ENCODE results near the gene ZNF329.
"Not testable (repeated sequence)": the region's sequence is repeated elsewhere in the genome, so short reads cannot be mapped to it uniquely, and the experiment has no call there.

The ZNF329 gene

GRCh38 chr19:58154287-58154678 is 3.7 kb upstream of the ZNF329 start:
- Mint-ChIP-seq H3K9me3 (peaks cover 49% of the 10 kb centered on the region), H3K36me3 (ENCODE audit: low read depth) (peaks cover 25% of the 10 kb centered on the region), H3K27ac (peak overlapping the region; percentile 65), H3K4me1 (ENCODE audit: low read depth) (peaks cover 16% of the 10 kb centered on the region), H3K27me3 (peaks cover 12% of the 10 kb centered on the region), H3K4me3 (peak overlapping the region; percentile 76)
- intact Hi-C loops (cut with micrococcal nuclease) = loop anchor here (10.0 kb wide), 2 partner anchors 149 to 689 kb away; partner anchors contain the start of gene ZNF606

GRCh38 chr19:58153386-58153785 is 2.8 kb upstream of the ZNF329 start:
- peaks cover 18% of the 10 kb centered on the region for H3K4me1 Mint-ChIP-seq (ENCODE audit: low read depth)
- H3K36me3 Mint-ChIP-seq (ENCODE audit: low read depth) = peaks cover 27% of the 10 kb centered on the region
- intact Hi-C loops (cut with micrococcal nuclease) = loop anchor here (10.0 kb wide), 2 partner anchors 149 to 689 kb away; partner anchors contain the start of gene ZNF606
- peaks cover 12% of the 10 kb centered on the region for H3K27me3 Mint-ChIP-seq
- H3K27ac Mint-ChIP-seq = no peak overlapping the region
- no peak overlapping the region for H3K4me3 Mint-ChIP-seq
- H3K9me3 Mint-ChIP-seq = peaks cover 50% of the 10 kb centered on the region

- H3K27ac Mint-ChIP-seq; H3K27me3 Mint-ChIP-seq; H3K4me3 Mint-ChIP-seq; intact Hi-C loops (cut with micrococcal nuclease): not testable (repeated sequence)
- Mint-ChIP-seq H3K4me1 (ENCODE audit: low read depth) (peaks cover 13% of the 10 kb centered on the region), H3K36me3 (ENCODE audit: low read depth) (peaks cover 43% of the 10 kb centered on the region), H3K9me3 (peaks cover 51% of the 10 kb centered on the region)
Observed at GRCh38 chr19:58147475-58147874, 3.1 kb downstream of the ZNF329 start.

- Mint-ChIP-seq H3K9me3 (peaks cover 52% of the 10 kb centered on the region), H3K27me3 (peaks cover 6% of the 10 kb centered on the region), H3K36me3 (ENCODE audit: low read depth) (peaks cover 59% of the 10 kb centered on the region), H3K27ac (no peak overlapping the region), H3K4me1 (ENCODE audit: low read depth) (peaks cover 13% of the 10 kb centered on the region), H3K4me3 (no peak overlapping the region)
- intact Hi-C loops (cut with micrococcal nuclease) = no loop called here
Observed at GRCh38 chr19:58145849-58146248, 4.7 kb downstream of the ZNF329 start.

- Mint-ChIP-seq H3K36me3 (ENCODE audit: low read depth) (peaks cover 100% of the 10 kb centered on the region), H3K27me3 (no peaks in the 10 kb centered on the region), H3K4me1 (ENCODE audit: low read depth) (no peaks in the 10 kb centered on the region), H3K27ac (no peak overlapping the region), H3K4me3 (no peak overlapping the region), H3K9me3 (peaks cover 100% of the 10 kb centered on the region)
- intact Hi-C loops (cut with micrococcal nuclease) = no loop called here
Observed at GRCh38 chr19:58134244-58134643, 16.3 kb downstream of the ZNF329 start.

- Mint-ChIP-seq H3K36me3 (ENCODE audit: low read depth) (peaks cover 76% of the 10 kb centered on the region), H3K27me3 (no peaks in the 10 kb centered on the region), H3K9me3 (peaks cover 99% of the 10 kb centered on the region), H3K27ac (no peak overlapping the region), H3K4me1 (ENCODE audit: low read depth) (no peaks in the 10 kb centered on the region), H3K4me3 (no peak overlapping the region)
- intact Hi-C loops (cut with micrococcal nuclease) = no loop called here
Observed at GRCh38 chr19:58129284-58129683, 21.3 kb downstream of the ZNF329 start.

GRCh38 chr19:58128041-58128685 is 22.4 kb downstream of the ZNF329 start:
- no peaks in the 10 kb centered on the region for H3K4me1 Mint-ChIP-seq (ENCODE audit: low read depth)
- peaks cover 99% of the 10 kb centered on the region for H3K9me3 Mint-ChIP-seq
- no peak overlapping the region for H3K4me3 Mint-ChIP-seq
- intact Hi-C loops (cut with micrococcal nuclease) = no loop called here
- H3K36me3 Mint-ChIP-seq (ENCODE audit: low read depth) = peaks cover 64% of the 10 kb centered on the region
- no peaks in the 10 kb centered on the region for H3K27me3 Mint-ChIP-seq
- no peak overlapping the region for H3K27ac Mint-ChIP-seq

- H3K27me3 Mint-ChIP-seq = no peaks in the 10 kb centered on the region
- no peak overlapping the region for H3K4me3 Mint-ChIP-seq
- no peaks in the 10 kb centered on the region for H3K4me1 Mint-ChIP-seq (ENCODE audit: low read depth)
- peaks cover 89% of the 10 kb centered on the region for H3K9me3 Mint-ChIP-seq
- intact Hi-C loops (cut with micrococcal nuclease) = no loop called here
- peaks cover 16% of the 10 kb centered on the region for H3K36me3 Mint-ChIP-seq (ENCODE audit: low read depth)
- H3K27ac Mint-ChIP-seq = no peak overlapping the region
Observed at GRCh38 chr19:58123354-58123753, 27.2 kb downstream of the ZNF329 start.

- intact Hi-C loops (cut with micrococcal nuclease) = no loop called here
- Mint-ChIP-seq H3K4me1 (ENCODE audit: low read depth) (no peaks in the 10 kb centered on the region), H3K4me3 (no peak overlapping the region), H3K36me3 (ENCODE audit: low read depth) (peaks cover 12% of the 10 kb centered on the region), H3K27me3 (peaks cover 9% of the 10 kb centered on the region), H3K27ac (no peak overlapping the region), H3K9me3 (peaks cover 78% of the 10 kb centered on the region)
Observed at GRCh38 chr19:58118979-58119733, 31.4 kb downstream of the ZNF329 start.

- no peak overlapping the region for H3K4me3 Mint-ChIP-seq
- peaks cover 9% of the 10 kb centered on the region for H3K27me3 Mint-ChIP-seq
- peaks cover 12% of the 10 kb centered on the region for H3K36me3 Mint-ChIP-seq (ENCODE audit: low read depth)
- H3K27ac Mint-ChIP-seq = no peak overlapping the region
- H3K4me1 Mint-ChIP-seq (ENCODE audit: low read depth) = no peaks in the 10 kb centered on the region
- intact Hi-C loops (cut with micrococcal nuclease) = no loop called here
- peaks cover 76% of the 10 kb centered on the region for H3K9me3 Mint-ChIP-seq
Observed at GRCh38 chr19:58117841-58118575, 32.6 kb downstream of the ZNF329 start.

GRCh38 chr19:58108546-58108817 is 42.1 kb downstream of the ZNF329 start:
- Mint-ChIP-seq H3K9me3 (peaks cover 96% of the 10 kb centered on the region), H3K36me3 (ENCODE audit: low read depth) (no peaks in the 10 kb centered on the region), H3K27ac (no peak overlapping the region), H3K4me1 (ENCODE audit: low read depth) (no peaks in the 10 kb centered on the region), H3K27me3 (no peaks in the 10 kb centered on the region), H3K4me3 (no peak overlapping the region)
- intact Hi-C loops (cut with micrococcal nuclease) = no loop called here

- H3K27me3 Mint-ChIP-seq = no peaks in the 10 kb centered on the region
- intact Hi-C loops (cut with micrococcal nuclease) = no loop called here
- H3K27ac Mint-ChIP-seq = no peak overlapping the region
- H3K9me3 Mint-ChIP-seq = peaks cover 96% of the 10 kb centered on the region
- H3K36me3 Mint-ChIP-seq (ENCODE audit: low read depth) = no peaks in the 10 kb centered on the region
- no peak overlapping the region for H3K4me3 Mint-ChIP-seq
- no peaks in the 10 kb centered on the region for H3K4me1 Mint-ChIP-seq (ENCODE audit: low read depth)
Observed at GRCh38 chr19:58107778-58108545, 42.6 kb downstream of the ZNF329 start.

- H3K9me3 Mint-ChIP-seq = peaks cover 80% of the 10 kb centered on the region
- intact Hi-C loops (cut with micrococcal nuclease) = loop anchor here (5.0 kb wide), 1 partner anchor 96 kb away; the partner anchor contains the start of gene ZNF606
- H3K4me3 Mint-ChIP-seq = peak overlapping the region; percentile 85
- H3K27me3 Mint-ChIP-seq = no peaks in the 10 kb centered on the region
- H3K27ac Mint-ChIP-seq = peak overlapping the region; percentile 98
- peaks cover 16% of the 10 kb centered on the region for H3K4me1 Mint-ChIP-seq (ENCODE audit: low read depth)
- H3K36me3 Mint-ChIP-seq (ENCODE audit: low read depth) = peaks cover 33% of the 10 kb centered on the region
Observed at GRCh38 chr19:58098682-58098998, 51.9 kb downstream of the ZNF329 start.
